Right lobe of liver (tissue), 6 donors: ENCODE data around the gene ACSL1. TPM values are rescaled to one million over a fixed set of nuclear protein-coding genes. Genes with fewer than 3 reads are reported as not detected.

Experiments used
- ATAC-seq, 4 donors: fragments of 200-7000 bp; cut with Tn5 transposase; one replicate each; pipeline ENCODE4 v1.9.1; 2020; ENCODE audit warnings: mild to moderate bottlenecking in 4 of 4, moderate library complexity in 4 of 4
- DNase-seq, 3 donors: peaks; one replicate each; pipeline ENCODE4 v3.0.0-alpha.2; 2020
- H3K27ac ChIP-seq, 3 donors: fragments of 200-600 bp; one replicate each; pipeline ENCODE4 v1.8.0; 2022
- H3K27me3 ChIP-seq, 2 donors: fragments of 200-600 bp; one replicate each; pipeline ENCODE4 v1.8.0; 2022
- H3K36me3 ChIP-seq, 4 donors: fragments of 200-600 bp; sonication (generic) in 1 of 4; one replicate each; pipeline versions ENCODE4 v1.5.1 to v1.8.0; 2017 to 2022; ENCODE audit warnings: control low read depth in 1 of 4
- H3K4me1 ChIP-seq, 4 donors: fragments of 200-600 bp; sonication (generic) in 1 of 4; one replicate each; pipeline versions ENCODE4 v1.5.1 to v1.8.0; 2017 to 2022; ENCODE audit warnings: control low read depth in 1 of 4
- H3K4me3 ChIP-seq, 3 donors: fragments of 200-600 bp; one replicate each; pipeline ENCODE4 v1.8.0; 2022
- H3K9me3 ChIP-seq, 4 donors: fragments of 200-600 bp; sonication (generic) in 1 of 4; one replicate each; pipeline versions ENCODE4 v1.5.1 to v1.8.0; 2017 to 2022; ENCODE audit warnings: control low read depth in 1 of 4
- POLR2A ChIP-seq: fragments of 450-650 bp; IDR thresholded peaks from one replicate; pipeline ENCODE4 v1.6.1; 2017; ENCODE audit warnings: antibody characterized with exemption, mild to moderate bottlenecking
- WGBS: methylation state at CpG from one replicate; pipeline ENCODE4 v1.1.6; 2018; ENCODE audit warnings: low coverage, low lambda C conversion rate; ENCODE audit not compliant: insufficient coverage; ENCODE audit errors: missing lambda C conversion rate; 5-methylcytosine and 5-hydroxymethylcytosine counted together
- intact Hi-C, 2 donors: fragments of 100-400 bp; cut with DNase I; formaldehyde crosslinking; loops; one replicate each; pipeline versions ENCODE4 v1.11.2 to v1.14.1; 2022
- total RNA-seq, 6 experiments: library from RNA; depleted of rRNA in 2 of 6; stranded (reverse); fragments of >200 nt in 2 of 6; fragmentation: NEBNext Ultra II Directional in 3 of 6; extraction: Animal tissue kit (Norgen Biotek cat#: 25700) in 3 of 6; gene quantifications; one replicate each; pipeline versions ENCODE4 v1.1.0 to v1.2.4, GENCODE V29; 2016 to 2023
- TF ChIP-seq, protein P1 (sequence below), 4 donors: fragments of 200-600 bp in 3 of 4; fragments of 450-650 bp in 1 of 4; IDR thresholded peaks; one replicate each; pipeline versions ENCODE4 v1.5.1 to v1.8.0; 2016 to 2022; ENCODE audit warnings: antibody characterized with exemption in 4 of 4, mild to moderate bottlenecking in 2 of 4
- donor health status: DM: no; HTN: yes; CAD: no.
- donor health status: DM: no; HTN: no; CAD: no.
- donor health status: DM: no; HTN: no; CAD: no.
- donor health status: DM: no; HTN: yes; CAD: no.
- donor health status: DM: no; HTN: yes; CAD: no.

The ACSL1 gene
- total RNA-seq, 6 experiments from 2014 or later = 544 to 1,154 (median 743) TPM

- H3K27ac ChIP-seq = no peak overlapping the region
- H3K9me3 ChIP-seq = no peaks in the 10 kb centered on the region
- H3K27me3 ChIP-seq = no peaks in the 10 kb centered on the region
- ATAC-seq (peak in 2 of 4 donors; percentile 30 to 52), DNase-seq (no peak)
- no peak for TF ChIP-seq POLR2A
- TF ChIP-seq, protein P1, sequence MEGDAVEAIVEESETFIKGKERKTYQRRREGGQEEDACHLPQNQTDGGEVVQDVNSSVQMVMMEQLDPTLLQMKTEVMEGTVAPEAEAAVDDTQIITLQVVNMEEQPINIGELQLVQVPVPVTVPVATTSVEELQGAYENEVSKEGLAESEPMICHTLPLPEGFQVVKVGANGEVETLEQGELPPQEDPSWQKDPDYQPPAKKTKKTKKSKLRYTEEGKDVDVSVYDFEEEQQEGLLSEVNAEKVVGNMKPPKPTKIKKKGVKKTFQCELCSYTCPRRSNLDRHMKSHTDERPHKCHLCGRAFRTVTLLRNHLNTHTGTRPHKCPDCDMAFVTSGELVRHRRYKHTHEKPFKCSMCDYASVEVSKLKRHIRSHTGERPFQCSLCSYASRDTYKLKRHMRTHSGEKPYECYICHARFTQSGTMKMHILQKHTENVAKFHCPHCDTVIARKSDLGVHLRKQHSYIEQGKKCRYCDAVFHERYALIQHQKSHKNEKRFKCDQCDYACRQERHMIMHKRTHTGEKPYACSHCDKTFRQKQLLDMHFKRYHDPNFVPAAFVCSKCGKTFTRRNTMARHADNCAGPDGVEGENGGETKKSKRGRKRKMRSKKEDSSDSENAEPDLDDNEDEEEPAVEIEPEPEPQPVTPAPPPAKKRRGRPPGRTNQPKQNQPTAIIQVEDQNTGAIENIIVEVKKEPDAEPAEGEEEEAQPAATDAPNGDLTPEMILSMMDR (IDR thresholded peaks at IDR 0.05) = no peak
- intact Hi-C loops = no loop called here
- 71% methylated on average over 9 of the region's 11 CpGs for WGBS
- no peaks in the 10 kb centered on the region for H3K4me1 ChIP-seq
- H3K4me3 ChIP-seq = no peak overlapping the region
- no peaks in the 10 kb centered on the region for H3K36me3 ChIP-seq
These were observed 12.7 kb upstream of the ACSL1 start for GRCh38 chr4:184838249-184839074.

GRCh38 chr4:184836613-184837012, 10.8 kb upstream of the ACSL1 start:
- WGBS = 89% methylated on average over 5 of the region's 5 CpGs
- no peak for TF ChIP-seq POLR2A
- TF ChIP-seq, protein P1 (IDR thresholded peaks at IDR 0.05) = no peak
- intact Hi-C loops = no loop called here

GRCh38 chr4:184833046-184833838, 7.5 kb upstream of the ACSL1 start:
- H3K4me1 ChIP-seq = no peaks in the 10 kb centered on the region
- H3K27ac ChIP-seq = no peak overlapping the region
- intact Hi-C loops = no loop called here
- H3K36me3 ChIP-seq = no peaks in the 10 kb centered on the region
- H3K4me3 ChIP-seq = no peak overlapping the region
- WGBS = 68% methylated on average over 10 of the region's 10 CpGs
- no peaks in the 10 kb centered on the region for H3K27me3 ChIP-seq
- no peaks in the 10 kb centered on the region for H3K9me3 ChIP-seq
- TF ChIP-seq, protein P1 (IDR thresholded peaks at IDR 0.05) = no peak
- no peak for TF ChIP-seq POLR2A
- ATAC-seq (peak in 2 of 4 donors; percentile 16 to 53), DNase-seq (no peak)

More at GRCh38 chr4:184836613-184837012, 10.8 kb upstream of the ACSL1 start:
- ATAC-seq (no peak), DNase-seq (no peak)
- H3K27ac ChIP-seq = no peak overlapping the region
- H3K4me1 ChIP-seq = no peaks in the 10 kb centered on the region
- H3K4me3 ChIP-seq = no peak overlapping the region
- H3K36me3 ChIP-seq = no peaks in the 10 kb centered on the region
- H3K27me3 ChIP-seq = no peaks in the 10 kb centered on the region
- H3K9me3 ChIP-seq = no peaks in the 10 kb centered on the region

- H3K36me3 ChIP-seq = no peaks in the 10 kb centered on the region
- H3K9me3 ChIP-seq = no peaks in the 10 kb centered on the region
- H3K4me1 ChIP-seq = peaks cover 0 to 11% (median 0%) of the 10 kb centered on the region in 4 donors
- intact Hi-C loops = no loop called here
- TF ChIP-seq POLR2A = no peak
- TF ChIP-seq, protein P1 (IDR thresholded peaks at IDR 0.05) = no peak
- H3K27me3 ChIP-seq = no peaks in the 10 kb centered on the region
- no peak overlapping the region for H3K4me3 ChIP-seq
- ATAC-seq (no peak), DNase-seq (no peak)
- WGBS = 60% methylated on average over 3 of the region's 5 CpGs
- no peak overlapping the region for H3K27ac ChIP-seq
These were observed 5.4 kb upstream of the ACSL1 start for GRCh38 chr4:184831153-184831552.
